Upper lobe of right lung (tissue), 1 donor: ENCODE results near the gene PPY. TPM values are rescaled to one million over a fixed set of nuclear protein-coding genes. Genes with fewer than 3 reads are reported as not detected.

ENCODE experiments used
- ATAC-seq: fragments of 200-7000 bp; cut with Tn5 transposase; one replicate; pipeline ENCODE4 v1.9.1; 2020; ENCODE audit warnings: mild to moderate bottlenecking, moderate library complexity
- DNase-seq: peaks from one replicate; pipeline ENCODE4 v3.0.0-alpha.2; 2020
- H3K27ac ChIP-seq: fragments of 200-600 bp; one replicate; pipeline ENCODE4 v1.8.0; 2022
- H3K27me3 ChIP-seq: fragments of 200-600 bp; one replicate; pipeline ENCODE4 v1.8.0; 2022; ENCODE audit warnings: mild to moderate bottlenecking
- H3K36me3 ChIP-seq: fragments of 200-600 bp; one replicate; pipeline ENCODE4 v1.8.0; 2022
- H3K4me1 ChIP-seq: fragments of 200-600 bp; one replicate; pipeline ENCODE4 v1.8.0; 2022
- H3K4me3 ChIP-seq: fragments of 200-600 bp; one replicate; pipeline ENCODE4 v1.8.0; 2022; ENCODE audit warnings: mild to moderate bottlenecking
- H3K9me3 ChIP-seq: fragments of 200-600 bp; one replicate; pipeline ENCODE4 v1.8.0; 2022
- CTCF ChIP-seq: fragments of 200-600 bp; IDR thresholded peaks from one replicate; pipeline ENCODE4 v1.8.0; 2022; ENCODE audit warnings: antibody characterized with exemption
- intact Hi-C: fragments of 100-400 bp; cut with DNase I; formaldehyde crosslinking; loops from one replicate; pipeline ENCODE4 v1.11.0; 2022
- total RNA-seq: library from RNA; stranded (reverse); fragmentation: NEBNext Ultra II Directional; extraction: Animal tissue kit (Norgen Biotek cat#: 25700); gene quantifications from one replicate; pipeline ENCODE4 v1.2.1, GENCODE V29; 2021
- donor health status: DM: no; HTN: yes; CAD: no; lungs with severe emphysema.

PPY gene
- total RNA-seq, 1 donor from 2014 or later, result not detected

- no peak for ATAC-seq
- DNase-seq, result no peak
- intact Hi-C loops, result no loop called here
- H3K4me1 ChIP-seq, result peaks cover 5% of the 10 kb centered on the region
- peak overlapping the region; percentile 51 for H3K4me3 ChIP-seq
- no peak overlapping the region for H3K27ac ChIP-seq
- no peaks in the 10 kb centered on the region for H3K36me3 ChIP-seq
- no peak for TF ChIP-seq CTCF
- no peaks in the 10 kb centered on the region for H3K9me3 ChIP-seq
- no peaks in the 10 kb centered on the region for H3K27me3 ChIP-seq
Observed at GRCh38 chr17:43917016-43917347, 25.3 kb downstream of the PPY start.

- intact Hi-C loops, result no loop called here
- no peaks in the 10 kb centered on the region for H3K36me3 ChIP-seq
- TF ChIP-seq CTCF, result no peak
- ATAC-seq (no peak), DNase-seq (no peak)
- H3K27me3 ChIP-seq, result no peaks in the 10 kb centered on the region
- H3K9me3 ChIP-seq, result no peaks in the 10 kb centered on the region
- no peak overlapping the region for H3K4me3 ChIP-seq
- H3K4me1 ChIP-seq, result peaks cover 5% of the 10 kb centered on the region
- no peak overlapping the region for H3K27ac ChIP-seq
Observed at GRCh38 chr17:43916385-43916784, 25.9 kb downstream of the PPY start.

GRCh38 chr17:43915559-43915958 is 26.7 kb downstream of the PPY start:
- TF ChIP-seq CTCF, result no peak
- no peaks in the 10 kb centered on the region for H3K27me3 ChIP-seq
- ATAC-seq (no peak), DNase-seq (no peak)
- H3K36me3 ChIP-seq, result no peaks in the 10 kb centered on the region
- H3K4me3 ChIP-seq, result no peak overlapping the region
- intact Hi-C loops, result no loop called here
- H3K9me3 ChIP-seq, result no peaks in the 10 kb centered on the region
- peaks cover 5% of the 10 kb centered on the region for H3K4me1 ChIP-seq
- no peak overlapping the region for H3K27ac ChIP-seq

- TF ChIP-seq CTCF, result no peak
- intact Hi-C loops, result no loop called here
- DNase-seq, result no peak
Observed at GRCh38 chr17:43914451-43914850, 27.8 kb downstream of the PPY start.

GRCh38 chr17:43913584-43913983 is 28.7 kb downstream of the PPY start:
- no peaks in the 10 kb centered on the region for H3K36me3 ChIP-seq
- intact Hi-C loops, result no loop called here
- DNase-seq, result no peak
- H3K27ac ChIP-seq, result no peak overlapping the region
- H3K4me3 ChIP-seq, result no peak overlapping the region
- H3K9me3 ChIP-seq, result no peaks in the 10 kb centered on the region
- H3K4me1 ChIP-seq, result peaks cover 5% of the 10 kb centered on the region
- TF ChIP-seq CTCF, result no peak
- no peak for ATAC-seq
- peaks cover 4% of the 10 kb centered on the region for H3K27me3 ChIP-seq

More at GRCh38 chr17:43914451-43914850, 27.8 kb downstream of the PPY start:
- Histone ChIP-seq H3K4me3 (no peak overlapping the region), H3K27ac (no peak overlapping the region), H3K9me3 (no peaks in the 10 kb centered on the region), H3K27me3 (no peaks in the 10 kb centered on the region), H3K4me1 (peaks cover 5% of the 10 kb centered on the region), H3K36me3 (no peaks in the 10 kb centered on the region)
- no peak for ATAC-seq

- DNase-seq, result no peak
- H3K27ac ChIP-seq, result no peak overlapping the region
- no peak overlapping the region for H3K4me3 ChIP-seq
- no peak for TF ChIP-seq CTCF
- no peak for ATAC-seq
- H3K36me3 ChIP-seq, result no peaks in the 10 kb centered on the region
- H3K4me1 ChIP-seq, result peaks cover 10% of the 10 kb centered on the region
- H3K9me3 ChIP-seq, result no peaks in the 10 kb centered on the region
- intact Hi-C loops, result no loop called here
- peaks cover 11% of the 10 kb centered on the region for H3K27me3 ChIP-seq
Observed at GRCh38 chr17:43912635-43913304, 29.5 kb downstream of the PPY start.
